Activated CD8-positive, alpha-beta T cell treated with anti-CD3 and anti-CD28 coated beads for 36 hours (primary cell): Measurements from ENCODE around the gene ZSCAN26. TPM values are rescaled to one million over a fixed set of nuclear protein-coding genes. Genes with fewer than 3 reads are reported as not detected.

ENCODE experiments used
- ATAC-seq: fragments of 200-7000 bp; cut with Tn5 transposase; one replicate; pipeline ENCODE4 v1.10.0; 2021; ENCODE audit warnings: mild to moderate bottlenecking, moderate library complexity
- CTCF ChIA-PET: fragments of 350-600 bp; sonication (Branson Sonifier 250); formaldehyde crosslinking; loops from one replicate; lab custom pipeline; 2021; ENCODE audit warnings: antibody characterized with exemption; lab: Charles Lee
- POLR2A ChIA-PET: fragments of 350-600 bp; sonication (Branson Sonifier 250); formaldehyde crosslinking; loops from one replicate; lab custom pipeline; 2021; ENCODE audit warnings: antibody characterized with exemption; lab: Charles Lee
- DNase-seq: peaks from one replicate; pipeline ENCODE4 v3.0.0-alpha.2; 2020
- H3K27ac Mint-ChIP-seq: one replicate; pipeline ENCODE4 v1.8.0; 2021; ENCODE audit warnings: mild to moderate bottlenecking, mixed read lengths
- H3K27me3 Mint-ChIP-seq: one replicate; pipeline ENCODE4 v1.8.0; 2021; ENCODE audit warnings: mixed read lengths
- H3K36me3 Mint-ChIP-seq: one replicate; pipeline ENCODE4 v1.8.0; 2021; ENCODE audit warnings: low read depth, mixed read lengths
- H3K4me1 Mint-ChIP-seq: one replicate; pipeline ENCODE4 v1.8.0; 2021; ENCODE audit warnings: low read depth, mixed read lengths
- H3K4me3 Mint-ChIP-seq: one replicate; pipeline ENCODE4 v1.8.0; 2021; ENCODE audit warnings: mild to moderate bottlenecking, moderate library complexity, mixed read lengths
- H3K9me3 Mint-ChIP-seq: one replicate; pipeline ENCODE4 v1.8.0; 2021; ENCODE audit warnings: mixed read lengths
- intact Hi-C: fragments of 100-400 bp; cut with micrococcal nuclease; formaldehyde crosslinking; loops from one replicate; pipeline ENCODE4 v1.10.0; 2022
- total RNA-seq, 2 experiments: library from RNA; stranded (reverse); gene quantifications; one replicate each; pipeline ENCODE4 v1.2.3, GENCODE V29; 2021
- TF ChIP-seq, protein P1 (sequence below): fragments of 200-600 bp; IDR thresholded peaks from one replicate; pipeline ENCODE4 v1.8.0; 2022; ENCODE audit warnings: antibody characterized with exemption, mild to moderate bottlenecking

The ZSCAN26 gene
- total RNA-seq, 2 experiments from 2014 or later, result 3.6 to 3.8 TPM

DNA sequence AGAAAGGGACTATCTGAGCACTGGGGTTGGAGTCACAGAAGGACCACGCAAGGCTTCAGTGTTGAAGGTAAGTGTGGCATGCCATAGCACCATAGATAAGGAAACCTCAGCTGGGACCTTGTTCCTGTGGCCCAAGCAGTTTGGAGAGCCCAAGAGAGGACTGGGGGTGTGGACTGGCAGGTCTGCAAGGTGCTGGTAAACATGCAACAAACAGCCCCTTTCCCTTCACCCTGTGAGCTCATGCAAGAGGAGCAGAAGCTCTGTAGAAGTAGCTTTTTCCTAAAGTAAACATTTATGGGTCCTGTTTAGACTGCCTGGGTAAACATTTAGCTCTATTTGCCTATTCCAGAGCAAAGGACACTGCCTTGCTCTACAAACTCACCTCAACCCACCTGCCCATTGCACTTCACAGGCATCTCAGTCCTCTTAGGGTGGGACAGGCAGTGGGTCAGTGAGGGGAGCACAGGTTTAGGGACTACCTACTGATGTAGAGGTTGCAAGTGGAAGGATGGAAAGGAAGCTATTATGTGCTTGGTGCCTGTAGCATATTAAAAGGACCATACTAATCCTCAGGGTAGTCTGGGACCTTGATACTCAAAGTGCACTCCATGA lies 57.0 kb downstream of the ZSCAN26 start:
- TF ChIP-seq, protein P1, sequence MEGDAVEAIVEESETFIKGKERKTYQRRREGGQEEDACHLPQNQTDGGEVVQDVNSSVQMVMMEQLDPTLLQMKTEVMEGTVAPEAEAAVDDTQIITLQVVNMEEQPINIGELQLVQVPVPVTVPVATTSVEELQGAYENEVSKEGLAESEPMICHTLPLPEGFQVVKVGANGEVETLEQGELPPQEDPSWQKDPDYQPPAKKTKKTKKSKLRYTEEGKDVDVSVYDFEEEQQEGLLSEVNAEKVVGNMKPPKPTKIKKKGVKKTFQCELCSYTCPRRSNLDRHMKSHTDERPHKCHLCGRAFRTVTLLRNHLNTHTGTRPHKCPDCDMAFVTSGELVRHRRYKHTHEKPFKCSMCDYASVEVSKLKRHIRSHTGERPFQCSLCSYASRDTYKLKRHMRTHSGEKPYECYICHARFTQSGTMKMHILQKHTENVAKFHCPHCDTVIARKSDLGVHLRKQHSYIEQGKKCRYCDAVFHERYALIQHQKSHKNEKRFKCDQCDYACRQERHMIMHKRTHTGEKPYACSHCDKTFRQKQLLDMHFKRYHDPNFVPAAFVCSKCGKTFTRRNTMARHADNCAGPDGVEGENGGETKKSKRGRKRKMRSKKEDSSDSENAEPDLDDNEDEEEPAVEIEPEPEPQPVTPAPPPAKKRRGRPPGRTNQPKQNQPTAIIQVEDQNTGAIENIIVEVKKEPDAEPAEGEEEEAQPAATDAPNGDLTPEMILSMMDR, result no peak
- Mint-ChIP-seq H3K36me3 (peaks cover 26% of the 10 kb centered on the region), H3K4me1 (no peaks in the 10 kb centered on the region), H3K27ac (no peak overlapping the region), H3K9me3 (peaks cover 27% of the 10 kb centered on the region), H3K4me3 (no peak overlapping the region), H3K27me3 (no peaks in the 10 kb centered on the region)
- ChIA-PET CTCF (no interaction called here), POLR2A (no interaction called here)
- intact Hi-C loops, result no loop called here
- ATAC-seq (no peak), DNase-seq (no peak)

DNA sequence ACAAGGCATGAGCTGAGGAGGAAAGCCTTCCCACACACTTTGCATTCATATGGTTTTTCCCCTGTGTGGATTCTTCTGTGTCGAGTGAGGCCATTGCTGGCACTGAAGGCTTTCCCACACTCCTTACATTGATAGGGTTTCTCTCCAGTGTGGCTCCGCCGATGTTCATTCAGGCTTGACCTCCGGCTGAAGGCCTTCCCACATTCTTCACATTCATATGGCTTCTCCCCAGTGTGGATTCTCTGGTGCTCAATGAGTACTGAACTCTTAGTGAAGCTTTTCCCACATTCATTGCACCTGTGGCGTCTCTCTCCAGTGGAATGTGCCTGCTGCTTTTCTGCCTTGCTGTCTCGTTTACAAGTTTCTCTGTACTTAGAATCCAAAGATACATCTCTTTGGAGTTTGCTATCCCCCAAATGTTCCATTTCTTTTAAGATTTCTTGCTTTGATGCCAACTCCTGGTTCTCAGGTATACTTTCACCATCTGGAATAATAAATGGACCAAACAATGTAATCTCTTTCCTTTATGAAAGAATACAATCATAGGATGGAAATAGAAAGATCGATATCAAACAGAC lies 59.5 kb downstream of the ZSCAN26 start:
- H3K9me3 Mint-ChIP-seq, result peaks cover 31% of the 10 kb centered on the region
- intact Hi-C loops, result no loop called here
- no peaks in the 10 kb centered on the region for H3K4me1 Mint-ChIP-seq
- no peak overlapping the region for H3K27ac Mint-ChIP-seq
- ATAC-seq (no peak), DNase-seq (no peak)
- H3K36me3 Mint-ChIP-seq, result peaks cover 30% of the 10 kb centered on the region
- no peaks in the 10 kb centered on the region for H3K27me3 Mint-ChIP-seq
- TF ChIP-seq, protein P1, result no peak
- POLR2A ChIA-PET, result no interaction called here
- CTCF ChIA-PET, result no interaction called here
- no peak overlapping the region for H3K4me3 Mint-ChIP-seq

Other genes starting within 250 kb of the ZSCAN26 start
- 1 to 10 TPM; 3.5 to 3.6 TPM for gene ZNF165, start 186.6 kb upstream of the ZSCAN26 start, total RNA-seq
- 1 to 10 TPM; 2.0 to 2.3 TPM for gene ZSCAN16, start 142.5 kb upstream of the ZSCAN26 start, total RNA-seq
- 10 to 100 TPM; 18.9 to 20.3 TPM for gene ZKSCAN8, start 125.3 kb upstream of the ZSCAN26 start, total RNA-seq
- 1 to 10 TPM; 2.5 to 3.0 TPM for gene ZSCAN9, start 41.9 kb upstream of the ZSCAN26 start, total RNA-seq
- 1 to 10 TPM; 3.5 to 3.6 TPM for gene ZKSCAN4, start 14.9 kb upstream of the ZSCAN26 start, total RNA-seq
- not detected for gene NKAPL, start 7.8 kb upstream of the ZSCAN26 start, total RNA-seq
- 1 to 10 TPM; 2.2 to 2.4 TPM for gene PGBD1, start 14.4 kb downstream of the ZSCAN26 start, total RNA-seq
- gene ZSCAN31, start 69.0 kb downstream of the ZSCAN26 start, total RNA-seq, result 1 to 10 TPM; 1.6 to 2.0 TPM
- gene ZKSCAN3, start 82.8 kb downstream of the ZSCAN26 start, total RNA-seq, result 1 to 10 TPM; 2.3 to 3.0 TPM
- gene ZSCAN12, start 132.6 kb downstream of the ZSCAN26 start, total RNA-seq, result 1 to 10 TPM; 7.1 to 7.4 TPM
- 1 to 10 TPM; 1.1 to 1.6 TPM for gene ZSCAN23, start 176.3 kb downstream of the ZSCAN26 start, total RNA-seq
- gene GPX6, start 248.7 kb downstream of the ZSCAN26 start, total RNA-seq, result not detected